ENCODE results near the gene HSPG2.

GRCh38 chr1:21822349-21822748 is 114.8 kb downstream of the HSPG2 start:
- TF ChIP-seq EZH2 (IDR thresholded peaks at IDR 0.05) (no peak), POLR2AphosphoS5 (IDR thresholded peaks at IDR 0.05; ENCODE audit: borderline replicate concordance, low read depth, low read length) (no peak), FOXP2 (optimal IDR thresholded peaks at IDR 0.05; ENCODE audit: control extremely low read depth, extremely low read length, insufficient read depth) (no peak)
